HG03025 (cell line): Measurements from ENCODE around the gene BLOC1S5.
A peak's percentile ranks its signal among the peaks of the same experiment; 100 is the strongest.

Source experiments
- ATAC-seq: cut with Tn5 transposase; IDR thresholded peaks from one replicate; pipeline ENCODE4 v1.9.1; 2021; ENCODE audit warnings: mild to moderate bottlenecking, moderate library complexity; ENCODE audit not compliant: unreplicated experiment, low FRiP score

BLOC1S5 gene

DNA sequence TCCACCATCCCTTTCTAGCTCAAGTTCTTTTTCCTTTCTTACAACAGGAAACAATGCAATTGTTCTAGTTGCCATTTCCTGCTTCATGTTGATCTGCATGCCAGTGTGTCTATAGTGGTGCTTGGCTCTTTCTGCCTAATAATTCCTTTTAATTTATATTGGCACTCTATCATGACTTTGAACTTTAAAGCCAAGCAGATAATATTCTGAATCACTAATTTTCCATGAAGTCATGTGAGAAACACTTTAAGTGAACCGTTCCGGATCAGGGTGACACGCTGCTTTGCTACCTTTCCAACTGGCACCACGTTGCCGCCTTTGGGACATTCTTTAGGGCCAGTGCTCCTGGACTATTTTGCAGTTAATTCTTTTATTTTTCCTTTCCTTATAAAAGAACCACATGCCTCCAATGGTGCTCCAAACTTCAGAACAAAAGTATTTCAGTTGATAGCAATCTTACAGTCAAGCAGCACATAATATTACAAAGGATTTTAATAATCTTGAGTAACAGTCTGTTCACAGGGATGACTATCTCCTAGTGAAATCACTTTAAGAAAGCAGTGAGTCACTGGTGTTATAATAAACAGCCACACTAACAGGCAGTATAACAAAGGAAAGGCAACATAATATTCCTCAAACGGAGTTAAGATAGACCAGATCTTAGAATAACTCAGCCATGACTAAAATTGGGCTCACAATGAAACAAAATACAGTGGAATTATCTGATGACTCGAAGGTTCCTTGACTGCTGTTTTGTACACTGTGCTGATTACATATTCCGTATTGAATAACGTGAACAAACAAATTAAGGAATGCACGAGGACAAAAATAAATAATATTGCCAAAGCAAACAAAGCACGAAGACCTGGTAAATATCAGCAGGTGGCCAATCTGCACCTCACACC, 19.0 kb upstream of the BLOC1S5 start:
- no peak for ATAC-seq

GRCh38 chr6:8082572-8082953, 18.4 kb upstream of the BLOC1S5 start:
- ATAC-seq: no peak

DNA sequence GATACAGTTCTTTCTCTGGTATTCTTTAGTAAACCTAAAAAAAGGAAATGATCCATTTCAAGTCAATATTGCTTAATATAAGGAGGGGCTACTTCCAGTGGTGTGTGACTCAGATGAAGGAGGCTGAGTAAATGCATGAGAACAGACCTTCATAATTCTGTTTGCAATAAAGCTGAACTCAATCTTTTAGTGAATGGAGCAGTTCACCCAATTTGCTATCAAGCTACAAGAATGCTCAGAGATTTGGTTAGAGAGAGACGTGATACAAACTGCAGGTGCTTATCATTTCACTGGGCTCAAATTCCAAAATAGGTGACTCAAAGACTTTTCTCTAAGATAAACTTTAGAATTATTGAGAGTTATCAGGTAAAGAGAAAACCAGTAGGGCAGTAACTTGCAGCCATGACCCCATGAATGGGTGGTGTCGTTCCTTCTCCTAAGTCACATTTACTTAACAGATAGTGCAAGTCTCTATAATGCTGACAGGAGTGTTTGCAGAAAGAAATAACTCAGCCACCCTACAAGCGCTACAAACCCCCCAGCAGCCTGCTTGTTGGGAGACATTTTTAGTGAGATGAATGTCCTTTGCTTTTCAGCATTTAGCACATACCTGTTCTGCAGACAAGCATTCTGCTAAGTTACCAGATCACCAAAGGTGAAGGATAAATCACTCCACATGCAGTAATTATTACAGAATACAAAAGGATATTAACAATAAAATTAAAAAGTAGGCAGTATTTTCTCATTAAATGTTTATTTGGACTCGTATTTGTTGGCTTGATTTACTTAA, 16.4 kb upstream of the BLOC1S5 start:
- no peak for ATAC-seq

GRCh38 chr6:8079126-8079525, 14.9 kb upstream of the BLOC1S5 start:
- ATAC-seq: no peak

GRCh38 chr6:8077991-8078390, 13.8 kb upstream of the BLOC1S5 start:
- no peak for ATAC-seq

DNA sequence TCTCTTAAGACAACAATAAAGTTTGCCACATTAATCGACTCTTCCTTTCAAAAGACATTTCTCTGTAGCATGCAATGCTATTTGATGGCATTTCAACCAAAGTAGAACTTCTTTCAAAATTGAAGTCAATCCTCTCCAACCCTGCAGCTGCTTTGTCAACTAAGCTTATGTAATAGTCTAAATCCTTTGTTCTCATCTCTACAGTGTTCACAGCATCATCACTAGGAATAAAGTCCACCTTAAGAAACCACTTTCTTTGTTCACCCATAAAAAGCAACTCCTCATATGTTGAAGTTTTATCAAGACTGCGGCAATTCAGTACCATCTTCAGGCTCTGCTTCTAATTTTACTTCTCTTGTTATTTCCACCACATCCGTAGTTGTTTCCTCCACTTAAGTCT, 11.5 kb upstream of the BLOC1S5 start:
- no peak for ATAC-seq

- no peak for ATAC-seq
Measured at GRCh38 chr6:8075185-8075584, 11.0 kb upstream of the BLOC1S5 start.

GRCh38 chr6:8074213-8074612, 10.0 kb upstream of the BLOC1S5 start:
- no peak for ATAC-seq

GRCh38 chr6:8073758-8074157, 9.6 kb upstream of the BLOC1S5 start:
- ATAC-seq: no peak

DNA sequence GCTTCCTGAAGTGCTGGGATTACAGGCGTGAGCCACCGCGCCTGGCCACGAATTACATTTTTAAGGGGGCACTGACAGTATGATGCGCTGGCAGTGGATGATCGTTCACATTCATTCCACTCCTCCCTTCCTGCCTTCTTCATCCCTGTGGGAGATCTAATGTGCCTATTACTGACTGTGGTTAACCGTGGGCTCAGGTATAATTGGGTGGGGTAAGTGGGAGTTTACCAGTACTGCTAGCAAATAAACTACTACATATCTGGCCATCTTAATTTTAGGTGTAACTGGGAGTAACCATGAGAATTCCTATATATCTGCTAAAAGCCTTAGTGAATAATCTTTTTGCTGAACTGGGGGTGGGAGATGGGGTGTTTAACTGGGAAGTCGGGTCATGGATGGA, 6.5 kb upstream of the BLOC1S5 start:
- no peak for ATAC-seq

DNA sequence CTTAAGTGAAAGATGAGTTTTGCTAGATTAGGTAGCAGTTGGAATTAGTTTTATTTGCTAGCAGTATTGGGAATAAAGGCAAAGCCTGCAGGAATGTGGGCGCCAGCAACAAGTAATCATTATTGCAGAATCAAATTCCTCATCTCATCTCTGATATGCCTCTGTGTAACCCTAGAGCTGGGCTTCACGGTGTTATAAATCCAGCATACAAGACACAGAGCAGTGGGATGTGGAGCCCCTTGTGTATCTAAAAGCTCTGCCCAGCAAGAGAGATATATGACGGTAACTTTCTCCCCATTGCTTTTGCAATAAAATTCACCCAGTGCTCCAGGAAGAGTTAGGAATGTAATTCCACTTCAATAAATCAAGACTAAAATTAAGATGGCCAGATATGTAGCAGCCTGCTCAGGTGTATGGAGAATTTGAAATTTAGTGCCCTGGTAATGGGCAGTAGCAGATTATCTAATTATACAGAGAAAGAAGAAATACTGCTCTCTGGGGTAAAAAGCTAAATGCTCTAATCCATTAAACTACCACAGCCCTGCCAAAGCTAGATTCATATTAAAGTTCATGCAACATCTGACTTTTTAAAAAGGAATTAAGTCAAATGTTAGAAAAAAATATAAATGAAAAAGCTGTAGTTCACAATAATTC, 5.6 kb upstream of the BLOC1S5 start:
- no peak for ATAC-seq

GRCh38 chr6:8069151-8069550, 5.0 kb upstream of the BLOC1S5 start:
- ATAC-seq: no peak

DNA sequence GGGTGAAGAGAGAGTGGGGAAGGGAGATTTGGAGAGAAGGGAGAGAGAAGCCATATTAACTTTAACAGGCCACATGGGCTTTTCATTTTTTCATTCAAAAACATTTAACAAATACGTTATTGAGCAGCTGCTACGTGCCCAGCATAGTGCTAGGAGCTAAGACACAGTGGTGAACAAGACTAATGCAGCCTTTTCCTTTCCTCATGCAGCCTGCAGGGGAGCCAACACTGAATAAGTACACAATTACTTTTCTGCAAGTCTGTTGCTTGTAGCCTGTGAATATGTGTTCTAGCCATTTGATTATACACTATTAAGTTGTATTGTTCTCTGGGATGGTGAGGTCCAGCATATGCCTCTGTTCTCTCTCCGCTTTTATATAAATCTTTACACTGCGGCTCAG, 1.9 kb upstream of the BLOC1S5 start:
- no peak for ATAC-seq

DNA sequence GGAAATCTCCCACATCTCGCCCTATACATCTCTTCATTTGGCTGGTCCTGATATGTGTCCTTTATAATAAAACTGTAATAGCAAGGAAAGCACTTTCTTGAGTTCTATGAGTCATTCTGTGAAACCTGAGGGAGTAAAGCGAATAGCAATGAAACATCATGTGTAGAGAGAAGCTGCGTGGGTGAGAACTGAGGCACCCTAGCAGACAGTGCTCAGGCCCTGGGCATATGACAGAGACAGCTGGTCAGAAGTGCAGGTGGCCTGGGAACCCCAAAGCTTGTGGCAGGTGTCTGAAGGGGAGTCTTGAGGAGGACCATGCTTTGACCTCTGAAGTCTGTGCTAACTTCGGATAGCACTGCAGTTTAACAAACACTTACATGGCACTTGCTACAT, 1.3 kb upstream of the BLOC1S5 start:
- peak; percentile 62 for ATAC-seq

DNA sequence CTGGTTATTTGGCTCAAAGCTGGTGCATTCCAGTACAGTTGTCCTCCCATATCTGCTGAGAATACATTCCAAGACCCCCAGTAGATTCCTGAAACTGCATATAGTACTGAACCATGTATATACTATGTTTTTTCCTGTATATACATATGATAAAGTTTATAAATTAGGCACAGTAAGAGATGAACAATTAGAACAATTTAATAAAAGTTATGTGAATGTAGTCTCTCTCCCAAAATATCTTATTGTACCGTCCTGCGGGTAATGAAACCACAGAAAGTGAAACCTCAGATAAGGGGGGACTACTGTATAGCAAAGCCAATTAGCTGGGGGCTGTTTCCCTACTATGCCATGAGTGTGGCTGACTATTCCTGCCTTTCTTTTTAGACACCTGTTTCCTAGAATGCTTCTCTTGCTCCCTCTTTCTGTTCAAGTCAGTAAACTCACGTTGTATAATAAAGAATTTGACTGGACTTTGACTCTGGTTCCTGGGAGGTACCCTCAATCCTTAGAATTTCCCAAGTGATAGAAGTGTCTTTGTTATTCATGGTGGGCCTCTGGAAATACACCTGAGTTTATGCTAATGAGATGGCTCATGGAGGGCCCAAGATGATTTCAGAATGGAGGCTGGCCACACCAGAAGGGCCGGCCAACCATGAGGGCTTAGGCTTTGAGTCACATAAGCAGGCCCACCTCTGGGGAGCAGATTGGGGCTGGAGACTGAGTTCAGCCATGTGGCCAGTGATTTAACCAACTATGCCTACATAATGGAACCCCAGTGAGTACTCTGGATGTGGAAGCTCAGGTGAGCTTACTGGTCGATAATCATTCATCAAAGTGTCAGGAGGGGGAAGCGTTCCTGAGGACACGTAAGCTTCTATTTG, 689 bp upstream of the BLOC1S5 start:
- ATAC-seq: no peak

GRCh38 chr6:8061736-8062135, 2.5 kb downstream of the BLOC1S5 start:
- ATAC-seq: no peak

GRCh38 chr6:8060346-8060745, 3.8 kb downstream of the BLOC1S5 start:
- no peak for ATAC-seq

GRCh38 chr6:8059129-8059528, 5.1 kb downstream of the BLOC1S5 start:
- ATAC-seq: no peak

GRCh38 chr6:8057793-8058192, 6.4 kb downstream of the BLOC1S5 start:
- no peak for ATAC-seq

DNA sequence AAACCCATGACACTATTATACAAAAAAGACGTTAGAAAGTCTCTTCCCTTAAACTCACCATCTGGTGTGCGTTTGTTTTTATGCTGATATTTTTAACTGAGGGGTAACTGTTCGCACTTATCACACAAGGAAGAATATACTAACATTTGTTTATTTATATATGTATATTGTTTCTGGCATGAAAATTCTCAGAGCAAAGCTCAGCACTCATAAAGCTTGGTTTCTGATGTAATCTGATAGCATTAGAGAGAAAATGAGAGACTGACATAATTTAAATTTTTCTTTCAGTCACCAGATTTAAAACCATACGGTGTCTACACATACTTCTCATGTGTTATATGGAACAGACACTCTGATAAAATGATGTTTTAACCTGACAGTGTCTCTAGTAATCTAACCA, 6.9 kb downstream of the BLOC1S5 start:
- ATAC-seq: no peak
